Naive B cell (primary cell): ENCODE results near the gene ZBED4. TPM values are rescaled to one million over a fixed set of nuclear protein-coding genes. Genes with fewer than 3 reads are reported as not detected.
"Not testable (repeated sequence)": the region's sequence is repeated elsewhere in the genome, so short reads cannot be mapped to it uniquely, and the experiment has no call there.

ENCODE experiments used
- ATAC-seq, 2 donors: fragments of 150-1000 bp; cut with Tn5 transposase; 2 replicates each; pipeline ENCODE4 v1.10.0; 2021; ENCODE audit warnings: low read depth in 2 of 2, mild to moderate bottlenecking in 2 of 2, moderate library complexity in 2 of 2
- DNase-seq: peaks from one replicate; pipeline ENCODE4 v3.0.0; 2022
- H3K27ac Mint-ChIP-seq, 6 donors: one replicate each; pipeline ENCODE4 v1.8.0; 2020 to 2022; ENCODE audit warnings: mild to moderate bottlenecking in 6 of 6, mixed read lengths in 6 of 6, moderate library complexity in 5 of 6, inconsistent platforms in 2 of 6
- H3K27me3 Mint-ChIP-seq, 3 donors: one replicate each; pipeline ENCODE4 v1.8.0; 2021 to 2022; ENCODE audit warnings: mixed read lengths in 3 of 3, mild to moderate bottlenecking in 1 of 3
- H3K36me3 Mint-ChIP-seq, 2 donors: one replicate each; pipeline ENCODE4 v1.8.0; 2020 to 2022; ENCODE audit warnings: mixed read lengths in 2 of 2, inconsistent platforms in 1 of 2, mild to moderate bottlenecking in 1 of 2
- H3K4me1 Mint-ChIP-seq, 3 donors: one replicate each; pipeline ENCODE4 v1.8.0; 2020 to 2022; ENCODE audit warnings: mixed read lengths in 3 of 3, inconsistent platforms in 1 of 3, mild to moderate bottlenecking in 1 of 3, moderate library complexity in 1 of 3
- H3K4me3 Mint-ChIP-seq, 8 donors: one replicate each; pipeline ENCODE4 v1.8.0; 2020 to 2022; ENCODE audit warnings: mild to moderate bottlenecking in 8 of 8, mixed read lengths in 8 of 8, moderate library complexity in 8 of 8, inconsistent platforms in 2 of 8
- H3K9me3 Mint-ChIP-seq, 7 donors: one replicate each; pipeline ENCODE4 v1.8.0; 2020 to 2022; ENCODE audit warnings: mixed read lengths in 7 of 7, mild to moderate bottlenecking in 5 of 7, inconsistent platforms in 2 of 7, moderate library complexity in 1 of 7
- polyA plus RNA-seq, 6 donors: library from polyadenylated mRNA; unstranded; fragments of 300-500 nt; fragmentation: Illumina TruSeq; gene quantifications; one replicate each; pipeline ENCODE4 v1.2.3, GENCODE V29; 2021; ENCODE audit warnings: low read depth in 6 of 6

The ZBED4 gene
- polyA plus RNA-seq, 6 donors from 2014 or later = 3.8 to 10.3 (median 6.1) TPM

DNA sequence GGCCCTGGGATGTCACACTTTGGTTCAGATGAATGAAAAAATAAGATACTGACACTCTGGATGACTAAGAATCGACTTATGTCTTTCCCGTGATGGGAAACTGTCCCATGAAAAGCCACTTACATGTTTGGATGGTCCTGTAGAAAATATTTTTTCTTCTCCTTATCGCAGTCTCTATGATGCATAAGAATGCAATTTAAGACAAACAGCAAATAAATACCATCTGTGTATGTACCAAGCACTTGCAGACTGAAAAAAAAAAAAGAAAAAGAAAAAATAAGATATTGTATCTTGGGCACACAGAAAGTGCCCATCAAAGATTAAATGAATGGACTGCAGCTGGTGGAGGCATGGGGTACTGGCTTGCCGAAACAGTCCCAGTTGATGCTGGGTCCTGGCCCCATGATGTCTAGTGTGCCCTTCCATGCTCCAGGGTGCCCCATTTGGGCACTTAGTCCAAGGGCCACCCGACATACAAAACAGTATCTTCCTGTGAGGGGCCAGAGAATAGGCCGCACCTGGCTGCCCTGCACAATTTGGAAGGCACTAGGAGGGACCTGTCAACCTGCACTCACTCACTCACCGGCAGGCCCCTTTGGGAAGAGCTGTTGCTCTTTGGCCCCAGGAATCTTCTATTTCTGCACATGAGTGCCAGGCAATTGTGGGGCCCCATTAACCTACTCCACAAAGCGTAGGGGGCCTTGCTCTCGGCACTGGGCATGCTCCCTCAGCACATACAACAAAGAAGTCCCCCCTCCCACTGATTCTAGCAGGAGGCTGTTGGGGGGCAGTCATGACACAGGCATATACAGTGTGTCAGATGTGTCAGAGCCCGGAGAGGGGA, 2.5 kb upstream of the ZBED4 start:
- no peak for ATAC-seq
- peak overlapping the region in 3 of 6 donors; percentile 24 to 80 (median 44) for H3K27ac Mint-ChIP-seq

DNA sequence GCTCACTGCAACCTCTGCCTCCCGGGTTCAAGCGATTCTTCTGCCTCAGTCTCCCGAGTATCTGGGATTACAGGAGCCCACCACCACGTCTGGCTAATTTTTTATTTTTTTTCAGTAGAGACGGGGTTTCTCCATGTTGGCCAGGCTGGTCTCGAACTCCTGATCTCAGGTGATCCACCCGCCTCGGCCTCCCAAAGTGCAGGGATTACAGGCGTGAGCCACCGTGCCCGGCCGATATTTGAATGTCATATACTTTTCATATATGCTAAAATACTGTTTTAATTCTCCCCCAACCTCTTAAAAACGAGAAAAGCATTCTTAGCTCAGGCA, 1.1 kb upstream of the ZBED4 start:
- ATAC-seq, H3K9me3 Mint-ChIP-seq, DNase-seq, H3K36me3 Mint-ChIP-seq: not testable (repeated sequence)
- peaks cover 13 to 35% (median 29%) of the 10 kb centered on the region in 3 donors for H3K27me3 Mint-ChIP-seq
- H3K27ac Mint-ChIP-seq = peak overlapping the region in 3 of 6 donors; percentile 57 to 86 (median 58)
- peaks cover 29 to 41% (median 38%) of the 10 kb centered on the region in 3 donors for H3K4me1 Mint-ChIP-seq
- peak overlapping the region; percentile 59 to 90 (median 78) for H3K4me3 Mint-ChIP-seq

More for the DNA sequence above, 2.5 kb upstream of the ZBED4 start:
- Mint-ChIP-seq H3K36me3 (no peaks in the 10 kb centered on the region), H3K4me1 (peaks cover 27 to 37% (median 36%) of the 10 kb centered on the region in 3 donors), H3K9me3 (no peaks in the 10 kb centered on the region), H3K4me3 (peak overlapping the region; percentile 59 to 88 (median 76)), H3K27me3 (peaks cover 24 to 47% (median 33%) of the 10 kb centered on the region in 3 donors)
- DNase-seq = no peak

DNA sequence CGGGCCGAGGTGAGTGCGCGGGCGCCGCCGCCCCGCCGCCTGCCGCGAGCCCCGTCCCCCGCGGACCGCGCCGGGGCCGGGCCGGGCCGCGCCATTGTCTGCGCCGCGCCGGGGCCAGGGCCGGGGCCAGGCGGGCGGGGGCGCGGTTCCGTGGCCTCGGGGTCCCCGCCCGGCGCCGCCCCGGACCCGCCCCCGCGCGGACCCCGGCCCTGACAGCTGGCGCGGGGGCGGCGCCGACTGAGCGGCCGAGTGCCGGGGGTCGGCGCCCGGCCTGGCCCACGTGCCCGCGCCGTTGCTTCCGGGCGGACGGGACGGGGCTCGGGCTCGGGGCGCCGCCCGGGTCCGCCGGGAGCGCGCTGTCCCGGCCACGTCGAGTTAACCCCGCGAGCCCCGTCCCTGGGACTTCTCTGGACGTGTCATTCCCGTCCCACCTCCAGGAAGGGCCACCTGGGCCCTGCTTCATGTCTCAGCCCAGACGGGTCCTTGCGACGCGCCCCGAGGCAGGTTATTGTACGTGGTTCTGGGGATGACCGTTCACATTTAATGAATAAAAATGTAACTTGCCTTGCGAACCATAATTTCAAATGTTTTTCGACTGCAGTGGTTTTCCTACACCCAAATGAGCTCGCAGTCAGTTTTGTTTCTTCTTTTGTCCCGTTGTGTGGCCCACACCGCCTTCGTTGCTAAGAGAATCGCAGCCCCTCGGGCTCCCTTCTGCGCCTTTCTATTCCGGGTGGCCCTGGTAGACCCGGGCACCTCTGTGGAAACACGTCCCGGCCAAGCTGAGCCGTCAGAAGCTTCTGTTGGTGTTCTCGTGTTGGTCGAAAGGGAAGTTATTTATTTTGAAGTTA, 562 bp downstream of the ZBED4 start:
- peaks cover 41 to 58% (median 44%) of the 10 kb centered on the region in 3 donors for H3K4me1 Mint-ChIP-seq
- ATAC-seq (peak; percentile 19 to 20), DNase-seq (peak; percentile 25)
- peak overlapping the region; percentile 90 to 98 (median 96) for H3K4me3 Mint-ChIP-seq
- H3K27me3 Mint-ChIP-seq = peaks cover 13 to 24% (median 20%) of the 10 kb centered on the region in 3 donors
- peak overlapping the region; percentile 91 to 97 (median 94) for H3K27ac Mint-ChIP-seq
- no peaks in the 10 kb centered on the region for H3K36me3 Mint-ChIP-seq
- H3K9me3 Mint-ChIP-seq = no peaks in the 10 kb centered on the region

DNA sequence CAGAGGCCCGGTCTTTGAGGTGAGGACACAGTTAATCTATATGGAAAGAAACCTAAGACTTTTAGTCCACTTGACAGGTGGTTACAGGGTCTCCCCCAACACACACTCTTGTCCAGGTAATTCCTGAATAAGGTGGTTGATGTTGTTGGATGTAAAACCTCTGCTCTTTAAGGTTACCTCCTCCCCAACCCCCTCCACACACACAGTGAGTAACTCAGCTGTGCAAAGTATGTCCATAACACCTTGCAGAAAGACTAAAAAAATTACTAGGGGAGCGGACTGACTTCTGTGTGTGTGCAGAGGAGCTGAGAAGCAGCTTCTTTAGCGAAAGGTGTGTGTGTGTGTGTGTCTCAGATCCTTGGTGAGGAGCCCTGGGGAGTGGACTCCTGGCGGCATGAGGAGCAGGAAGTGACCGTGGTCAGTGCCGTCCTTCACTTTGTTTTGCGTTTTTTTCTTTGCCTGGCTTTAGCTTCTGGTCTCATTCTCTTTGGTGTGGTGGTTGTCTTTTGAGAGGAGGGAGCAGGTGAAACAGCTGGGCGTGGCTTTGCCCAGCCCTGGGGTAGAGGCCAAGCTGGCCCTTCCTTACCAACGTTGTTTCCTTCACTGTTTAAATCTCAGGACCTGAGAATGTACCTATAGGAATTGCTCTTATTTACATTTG, 1.7 kb downstream of the ZBED4 start:
- Mint-ChIP-seq H3K27me3 (peaks cover 13 to 16% (median 15%) of the 10 kb centered on the region in 3 donors), H3K4me3 (peak overlapping the region in 7 of 8 donors; percentile 55 to 98 (median 95)), H3K36me3 (no peaks in the 10 kb centered on the region), H3K27ac (peak overlapping the region in 5 of 6 donors; percentile 15 to 91 (median 51)), H3K4me1 (peaks cover 38 to 58% (median 39%) of the 10 kb centered on the region in 3 donors), H3K9me3 (no peaks in the 10 kb centered on the region)
- DNase-seq (no peak), ATAC-seq (no peak)

DNA sequence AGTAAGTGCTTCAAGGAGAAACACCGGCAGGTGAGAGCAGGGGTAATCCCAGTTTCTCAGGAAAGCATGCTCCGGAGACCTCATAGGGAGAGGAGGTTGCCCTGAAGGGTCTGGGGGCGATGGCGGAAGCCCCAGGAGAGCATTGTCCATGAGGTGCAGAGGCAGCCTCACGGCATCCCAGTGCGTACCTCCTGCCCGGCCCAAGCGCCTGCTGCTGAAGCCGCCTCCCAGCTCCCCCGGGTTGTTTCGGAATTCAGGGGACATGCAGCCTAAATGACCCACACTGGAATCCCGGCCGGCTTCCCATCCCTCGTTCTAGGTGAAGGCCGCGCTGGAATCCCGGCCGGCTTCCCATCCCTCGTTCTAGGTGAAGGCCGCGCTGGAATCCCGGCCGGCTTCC, 2.7 kb downstream of the ZBED4 start:
- H3K4me1 Mint-ChIP-seq = peaks cover 38 to 59% (median 45%) of the 10 kb centered on the region in 3 donors
- H3K27ac Mint-ChIP-seq = peak overlapping the region in 1 of 6 donors; percentile 38
- peak overlapping the region in 1 of 8 donors; percentile 98 for H3K4me3 Mint-ChIP-seq
- H3K27me3 Mint-ChIP-seq = peaks cover 5 to 7% (median 6%) of the 10 kb centered on the region in 3 donors
- H3K36me3 Mint-ChIP-seq = no peaks in the 10 kb centered on the region
- DNase-seq (no peak), ATAC-seq (no peak)
- H3K9me3 Mint-ChIP-seq = no peaks in the 10 kb centered on the region

- DNase-seq = no peak
- ATAC-seq = no peak
- Mint-ChIP-seq H3K4me3 (peak overlapping the region in 2 of 8 donors; percentile 40 to 66), H3K27ac (no peak overlapping the region), H3K27me3 (peaks cover 0 to 5% (median under 1%) of the 10 kb centered on the region in 3 donors), H3K9me3 (no peaks in the 10 kb centered on the region), H3K36me3 (no peaks in the 10 kb centered on the region), H3K4me1 (peaks cover 38 to 61% (median 48%) of the 10 kb centered on the region in 3 donors)
Measured at GRCh38 chr22:49856766-49857618, 3.3 kb downstream of the ZBED4 start.

GRCh38 chr22:49858827-49859226, 5.2 kb downstream of the ZBED4 start:
- Mint-ChIP-seq H3K27me3 (no peaks in the 10 kb centered on the region), H3K4me3 (peak overlapping the region in 1 of 8 donors; percentile 55), H3K27ac (no peak overlapping the region), H3K9me3 (no peaks in the 10 kb centered on the region), H3K4me1 (peaks cover 41 to 65% (median 55%) of the 10 kb centered on the region in 3 donors), H3K36me3 (no peaks in the 10 kb centered on the region)
- DNase-seq (no peak), ATAC-seq (no peak)

GRCh38 chr22:49861642-49862495, 8.2 kb downstream of the ZBED4 start:
- peak overlapping the region in 2 of 8 donors; percentile 35 to 67 for H3K4me3 Mint-ChIP-seq
- H3K9me3 Mint-ChIP-seq = peaks cover 0 to 16% (median 14%) of the 10 kb centered on the region in 7 donors
- peaks cover 13 to 15% of the 10 kb centered on the region in 2 donors for H3K36me3 Mint-ChIP-seq
- H3K27ac Mint-ChIP-seq = peak overlapping the region in 2 of 6 donors; percentile 33 to 91
- H3K4me1 Mint-ChIP-seq = peaks cover 30 to 54% (median 40%) of the 10 kb centered on the region in 3 donors
- no peak for ATAC-seq
- no peak for DNase-seq
- H3K27me3 Mint-ChIP-seq = no peaks in the 10 kb centered on the region

DNA sequence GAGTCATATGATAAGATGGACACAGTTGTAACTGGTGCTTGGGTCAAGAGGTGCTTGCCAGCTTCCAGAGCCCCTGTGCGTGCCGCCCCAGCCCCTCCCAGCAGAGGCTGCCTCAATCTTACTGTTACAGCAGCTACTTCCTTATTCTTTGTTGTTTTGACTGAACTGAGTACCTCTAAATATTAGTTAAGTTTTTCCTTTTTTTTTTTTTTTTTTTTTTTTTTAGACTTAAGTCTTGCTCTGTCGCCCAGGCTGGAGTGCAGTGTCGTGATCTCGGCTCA, 8.8 kb downstream of the ZBED4 start:
- H3K27me3 Mint-ChIP-seq = no peaks in the 10 kb centered on the region
- peak overlapping the region in 1 of 8 donors; percentile 35 for H3K4me3 Mint-ChIP-seq
- ATAC-seq = peak; percentile 54 to 58
- H3K27ac Mint-ChIP-seq = no peak overlapping the region
- DNase-seq = no peak
- H3K36me3 Mint-ChIP-seq = peaks cover 19 to 21% of the 10 kb centered on the region in 2 donors
- peaks cover 30 to 53% (median 44%) of the 10 kb centered on the region in 3 donors for H3K4me1 Mint-ChIP-seq
- peaks cover 0 to 20% (median 17%) of the 10 kb centered on the region in 7 donors for H3K9me3 Mint-ChIP-seq

DNA sequence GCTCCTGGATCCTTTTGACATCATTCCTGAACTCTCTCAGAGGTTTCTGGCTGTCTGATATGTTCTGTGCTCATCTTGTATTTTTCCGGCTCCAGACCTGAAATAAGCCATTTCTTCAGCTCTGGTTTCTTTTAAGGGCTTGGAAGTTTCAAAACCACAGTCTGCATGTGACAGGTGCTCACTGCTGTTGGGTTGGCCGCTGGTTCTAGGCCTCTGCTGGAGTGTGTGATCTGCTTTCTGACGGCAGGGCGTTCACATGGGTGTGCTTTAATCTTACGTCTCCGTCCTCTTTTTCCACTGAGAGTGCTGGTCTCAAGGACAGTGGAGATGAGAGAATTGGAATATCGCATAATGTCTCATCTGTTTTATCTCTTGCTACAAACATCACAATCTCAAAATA, 10.3 kb downstream of the ZBED4 start:
- Mint-ChIP-seq H3K4me1 (peaks cover 21 to 39% (median 36%) of the 10 kb centered on the region in 3 donors), H3K4me3 (no peak overlapping the region), H3K27ac (peak overlapping the region in 1 of 6 donors; percentile 81), H3K36me3 (peaks cover 25 to 26% of the 10 kb centered on the region in 2 donors), H3K9me3 (peaks cover 0 to 24% (median 17%) of the 10 kb centered on the region in 7 donors), H3K27me3 (no peaks in the 10 kb centered on the region)
- ATAC-seq (no peak), DNase-seq (no peak)

DNA sequence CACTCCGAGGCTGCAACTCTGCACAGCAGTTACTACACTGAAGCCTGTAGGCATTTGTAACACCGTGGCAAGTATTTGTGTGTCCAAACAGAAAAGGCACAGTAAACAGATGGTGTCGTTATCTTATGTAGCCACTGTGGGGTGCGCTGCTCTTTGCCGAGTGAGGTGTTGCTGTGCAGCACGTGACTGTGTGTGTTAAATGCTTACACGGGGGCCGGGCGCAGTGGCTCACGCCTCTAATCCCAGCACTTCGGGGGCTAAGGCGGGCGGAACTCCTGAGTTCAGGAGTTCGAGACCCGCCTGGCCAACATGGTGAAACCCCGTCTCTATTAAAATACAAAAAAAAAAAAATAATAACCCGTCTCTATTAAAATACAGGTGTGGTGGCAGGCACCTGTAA, 11.5 kb downstream of the ZBED4 start:
- Mint-ChIP-seq H3K4me3 (no peak overlapping the region), H3K9me3 (peaks cover 0 to 34% (median 21%) of the 10 kb centered on the region in 7 donors), H3K27me3 (no peaks in the 10 kb centered on the region), H3K4me1 (peaks cover 21 to 40% (median 38%) of the 10 kb centered on the region in 3 donors), H3K27ac (no peak overlapping the region), H3K36me3 (peaks cover 34 to 37% of the 10 kb centered on the region in 2 donors)
- no peak for ATAC-seq
- DNase-seq = no peak
